K562 (cell line): ENCODE measurements around the gene CHMP2A. TPM values are rescaled to one million over a fixed set of nuclear protein-coding genes. Genes with fewer than 3 reads are reported as not detected.
"Not testable (repeated sequence)": the region's sequence is repeated elsewhere in the genome, so short reads cannot be mapped to it uniquely, and the experiment has no call there.

Experiments used
- ATAC-seq: fragments of 200-7000 bp; cut with Tn5 transposase; 3 replicates; pipeline ENCODE4 v1.9.1; 2020; ENCODE audit warnings: moderate library complexity
- BruUV-seq: library from RNA; stranded (reverse); fragments of 400-500 nt; replicated peaks from 2 replicates; lab custom pipeline; 2021; lab: Mats Ljungman, UMichigan
- CTCF ChIA-PET: fragments of 300-600 bp; formaldehyde crosslinking; extraction: SDS; loops from one replicate; lab custom pipeline; 2021; ENCODE audit warnings: low intra/inter-chr PET ratio; lab: Yijun Ruan, JAX
- POLR2A ChIA-PET: fragments of 300-600, 350-650 bp; sonication (Branson Sonifier 250); formaldehyde crosslinking; extraction: SDS; loops from one replicate; lab custom pipeline; 2021; ENCODE audit warnings: antibody characterized with exemption, inconsistent platforms; lab: Yijun Ruan, JAX
- DNase-seq, 4 experiments: peaks; one replicate each; pipeline versions ENCODE4 v3.0.0 to v3.0.0-alpha.2; 2011 to 2018; ENCODE audit warnings: low spot score in 3 of 4, mixed read lengths in 3 of 4; ENCODE audit errors: extremely low read depth in 1 of 4
- FAIRE-seq: peaks from 2 replicates; lab custom pipeline; 2011; peaks lifted over from hg19 to GRCh38; lab: Jason Lieb, UNC
- H2AFZ ChIP-seq: 2 replicates; pipeline ENCODE4 v1.6.0; 2011; ENCODE audit warnings: low read depth, low read length, control low read depth, inconsistent platforms
- H3K27ac ChIP-seq: fragments of 200-600 bp; 3 replicates; pipeline ENCODE4 v1.8.0; 2011; ENCODE audit warnings: low read depth, mild to moderate bottlenecking, control low read depth, inconsistent platforms, low read length, moderate library complexity, mixed read lengths; ENCODE audit errors: extremely low read depth
- H3K27me3 ChIP-seq, 2 experiments: fragments of 300-600 bp in 1 of 2; 2 replicates in 1 of 2; 3 replicates in 1 of 2; pipeline versions ENCODE4 v1.6.0 to v1.8.0; 2011; ENCODE audit warnings: inconsistent platforms in 2 of 2, low read length in 2 of 2, mild to moderate bottlenecking in 1 of 2, mixed read lengths in 1 of 2, moderate library complexity in 1 of 2; ENCODE audit not compliant: control insufficient read depth in 2 of 2, insufficient read depth in 2 of 2
- H3K36me3 ChIP-seq: fragments of 300-600 bp; 3 replicates; pipeline ENCODE4 v1.8.0; 2011; ENCODE audit warnings: mild to moderate bottlenecking, low read length, inconsistent platforms; ENCODE audit not compliant: control insufficient read depth, insufficient read depth
- H3K4me1 ChIP-seq, 2 experiments: fragments of 200-600 bp in 1 of 2; replicated peaks in 1 of 2; 2 replicates in 1 of 2; 3 replicates in 1 of 2; pipeline versions ENCODE4 v1.5.1 to v1.8.0; 2011; ENCODE audit warnings: inconsistent platforms in 2 of 2, low read length in 2 of 2, mild to moderate bottlenecking in 1 of 2, mixed read lengths in 1 of 2, moderate library complexity in 1 of 2; ENCODE audit not compliant: control insufficient read depth in 2 of 2, insufficient read depth in 2 of 2
- H3K4me2 ChIP-seq: 2 replicates; pipeline ENCODE4 v1.6.1; 2011; ENCODE audit warnings: low read length, control low read depth, inconsistent platforms, mixed read lengths; ENCODE audit not compliant: insufficient read depth
- H3K4me3 ChIP-seq: fragments of 200-600 bp; sonication (generic), shearing (Covaris generic); 2 replicates; pipeline ENCODE4 v1.5.1; 2016; ENCODE audit warnings: control low read depth, inconsistent platforms
- H3K79me2 ChIP-seq: fragments of 200-600 bp; 3 replicates; pipeline ENCODE4 v1.8.0; 2011; ENCODE audit warnings: low read length, inconsistent platforms; ENCODE audit not compliant: control insufficient read depth, insufficient read depth
- H3K9ac ChIP-seq, 2 experiments: 2 replicates each; pipeline versions ENCODE4 v1.6.0 to v1.6.1; 2011; ENCODE audit warnings: low read depth in 2 of 2, low read length in 2 of 2, control low read depth in 1 of 2, inconsistent platforms in 1 of 2, mild to moderate bottlenecking in 1 of 2, mixed read lengths in 1 of 2; ENCODE audit not compliant: insufficient read depth in 1 of 2
- H3K9me1 ChIP-seq: one replicate; pipeline ENCODE4 v1.6.0; 2011; ENCODE audit warnings: inconsistent platforms, mild to moderate bottlenecking, low read length, moderate library complexity; ENCODE audit not compliant: control insufficient read depth, insufficient read depth
- H3K9me3 ChIP-seq: replicated peaks from 2 replicates; pipeline ENCODE4 v1.5.1; 2011; ENCODE audit warnings: low read depth, low read length, inconsistent platforms; ENCODE audit not compliant: control insufficient read depth, insufficient read depth
- H4K20me1 ChIP-seq: replicated peaks from 2 replicates; pipeline ENCODE4 v1.6.1; 2011; ENCODE audit warnings: low read length, inconsistent platforms, mixed read lengths; ENCODE audit not compliant: control insufficient read depth, insufficient read depth
- MLLT1 ChIP-seq, 2 experiments: fragments of 450-650 bp; IDR thresholded peaks; 2 replicates each; pipeline ENCODE4 v1.6.1; 2016
- WGBS: fragments of 100-300 bp; shearing (Covaris generic); methylation state at CpG from one replicate; pipeline ENCODE4 v1.1.6; 2016; ENCODE audit warnings: low coverage, mixed read lengths; ENCODE audit not compliant: insufficient coverage; ENCODE audit errors: missing lambda C conversion rate; 5-methylcytosine and 5-hydroxymethylcytosine counted together
- in situ Hi-C: fragments of 300-500 bp; cut with MboI; formaldehyde crosslinking; loops from 4 replicates; pipeline ENCODE4 v1.15.0; 2018; ENCODE audit warnings: inconsistent platforms, mixed read lengths
- intact Hi-C: fragments of 100-400 bp; cut with micrococcal nuclease; formaldehyde crosslinking; loops from 2 replicates; pipeline ENCODE4 v1.14.2; 2022
- polyA plus RNA-seq, 8 experiments: library from polyadenylated mRNA; depleted of rRNA in 4 of 8; stranded (reverse) in 5 of 8; unstranded in 3 of 8; fragments of >200 nt; fragmentation: Nextera tagmentation in 2 of 8; fragmentation: Illumina TruSeq in 1 of 8; extraction: Ambion mirVana in 2 of 8; extraction: Trizol in 1 of 8; gene quantifications; 2 replicates each; pipeline versions ENCODE4 v1.2.1 to v1.2.3, GENCODE V29; 2011 to 2014; ENCODE audit warnings: inconsistent platforms in 1 of 8, missing spikeins in 1 of 8
- total RNA-seq, 7 experiments: library from RNA; depleted of rRNA in 6 of 7; stranded (reverse); fragments of >200 nt in 6 of 7; fragmentation: Illumina TruSeq in 2 of 7; extraction: Trizol in 2 of 7; gene quantifications; 2 replicates each; pipeline versions ENCODE4 v1.2.1 to v1.2.3, GENCODE V29; 2011 to 2021; ENCODE audit warnings: low replicate concordance in 1 of 7

Gene CHMP2A
- total and polyA plus RNA-seq, 9 of the 15 experiments (the other 6 are each of a cell fraction or from before 2014, with no cell fraction given): 57.6 to 159 (median 87.2) TPM

- H3K9me1 ChIP-seq, FAIRE-seq, H3K4me3 ChIP-seq, intact Hi-C loops, ATAC-seq, H3K9me3 ChIP-seq, H2AFZ ChIP-seq, CTCF ChIA-PET, H3K27me3 ChIP-seq, DNase-seq, BruUV-seq, in situ Hi-C loops: not testable (repeated sequence)
- peaks cover 35% of the 10 kb centered on the region for H3K79me2 ChIP-seq
- peak overlapping the region in 1 of 2 experiments; percentile 98; a peak in 2 of 4 replicates for H3K9ac ChIP-seq
- 77% methylated on average over 12 of the region's 18 CpGs for WGBS
- peaks cover 30% of the 10 kb centered on the region for H3K36me3 ChIP-seq
- TF ChIP-seq MLLT1 (IDR thresholded peaks at IDR 0.05): 0 out of 4 replicates have a peak, but pooled peaks of 1 of the 2 experiments have one; percentile 36
- H3K27ac ChIP-seq: peak overlapping the region; percentile 88; the same call in 2 of the 3 replicates
- H3K4me1 ChIP-seq: peaks cover 13 to 33% of the 10 kb centered on the region in 2 experiments; a peak in 4 of 5 replicates
- POLR2A ChIA-PET: interaction anchor here (0.8 to 3.9 kb wide), 7 partner anchors 11 to 63 kb away, joined by 3 to 48 read pairs (median 6); partner anchors contain the start of genes CHMP2A and ZBTB45
- H3K4me2 ChIP-seq: peak overlapping the region; percentile 82; the same call in 1 of the 2 replicates
- peaks cover 31% of the 10 kb centered on the region for H4K20me1 ChIP-seq
Observed at GRCh38 chr19:58542641-58543372, 12.1 kb downstream of the CHMP2A start.

GRCh38 chr19:58539169-58539559, 15.7 kb downstream of the CHMP2A start:
- POLR2A ChIA-PET, in situ Hi-C loops, H4K20me1 ChIP-seq, H3K4me2 ChIP-seq, H3K9me1 ChIP-seq, CTCF ChIA-PET, H3K9me3 ChIP-seq, H3K36me3 ChIP-seq, H3K4me3 ChIP-seq, H2AFZ ChIP-seq, intact Hi-C loops, BruUV-seq, H3K27ac ChIP-seq, H3K79me2 ChIP-seq, FAIRE-seq, DNase-seq, H3K27me3 ChIP-seq, H3K9ac ChIP-seq, ATAC-seq: not testable (repeated sequence)
- H3K4me1 ChIP-seq: peaks cover 0 to 18% of the 10 kb centered on the region in 2 experiments; a peak in 2 of 5 replicates
